AG08395 (cell line): ENCODE measurements around the gene SMPD4.
A peak's percentile ranks its signal among the peaks of the same experiment; 100 is the strongest.
"Not testable (repeated sequence)": the region's sequence is repeated elsewhere in the genome, so short reads cannot be mapped to it uniquely, and the experiment has no call there.

Experiments
- DNase-seq: peaks from one replicate; pipeline ENCODE4 v3.0.0; 2012; ENCODE audit warnings: mixed read lengths, low spot score

The SMPD4 gene

GRCh38 chr2:130181325-130181879 lies at the start of gene SMPD4:
SMPD4 (minus strand) TSS chr2:130181602; CDS start chr2:130176592, 5,010 bp downstream.
- DNase-seq, result peak; percentile 96

GRCh38 chr2:130230907-130231306 lies 49.5 kb upstream of the SMPD4 start:
- not testable (repeated sequence) for DNase-seq

GRCh38 chr2:130230376-130230775 lies 49.0 kb upstream of the SMPD4 start:
- not testable (repeated sequence) for DNase-seq

- DNase-seq, result not testable (repeated sequence)
Observed at GRCh38 chr2:130229161-130229510, 47.7 kb upstream of the SMPD4 start.

GRCh38 chr2:130228467-130229160 lies 47.2 kb upstream of the SMPD4 start:
- DNase-seq, result not testable (repeated sequence)

GRCh38 chr2:130228005-130228404 lies 46.6 kb upstream of the SMPD4 start:
- not testable (repeated sequence) for DNase-seq

GRCh38 chr2:130222523-130222922 lies 41.1 kb upstream of the SMPD4 start:
- DNase-seq, result not testable (repeated sequence)

- DNase-seq, result not testable (repeated sequence)
Observed at GRCh38 chr2:130220505-130220904, 39.1 kb upstream of the SMPD4 start.

- DNase-seq, result not testable (repeated sequence)
Observed at GRCh38 chr2:130219147-130219546, 37.7 kb upstream of the SMPD4 start.

GRCh38 chr2:130207051-130207450 lies 25.6 kb upstream of the SMPD4 start:
- not testable (repeated sequence) for DNase-seq

GRCh38 chr2:130203150-130203549 lies 21.7 kb upstream of the SMPD4 start:
- DNase-seq, result not testable (repeated sequence)

- DNase-seq, result not testable (repeated sequence)
Observed at GRCh38 chr2:130202518-130202917, 21.1 kb upstream of the SMPD4 start.

GRCh38 chr2:130198343-130198742 lies 16.9 kb upstream of the SMPD4 start, which contains the start of gene TUBA3E:
TUBA3E (minus strand) TSS chr2:130198439; CDS start chr2:130198360, 79 bp downstream.
- DNase-seq, result no peak

- DNase-seq, result not testable (repeated sequence)
Observed at GRCh38 chr2:130196052-130196451, 14.7 kb upstream of the SMPD4 start.

- DNase-seq, result not testable (repeated sequence)
Observed at GRCh38 chr2:130195089-130195635, 13.8 kb upstream of the SMPD4 start.

GRCh38 chr2:130193824-130194223 lies 12.4 kb upstream of the SMPD4 start:
- not testable (repeated sequence) for DNase-seq

- not testable (repeated sequence) for DNase-seq
Observed at GRCh38 chr2:130192451-130192850, 11.0 kb upstream of the SMPD4 start.

- not testable (repeated sequence) for DNase-seq
Observed at GRCh38 chr2:130191319-130191718, 9.9 kb upstream of the SMPD4 start.

GRCh38 chr2:130190237-130190636 lies 8.8 kb upstream of the SMPD4 start:
- DNase-seq, result no peak

GRCh38 chr2:130188958-130189357 lies 7.6 kb upstream of the SMPD4 start:
- not testable (repeated sequence) for DNase-seq

GRCh38 chr2:130187859-130188792 lies 6.7 kb upstream of the SMPD4 start:
- not testable (repeated sequence) for DNase-seq

GRCh38 chr2:130187268-130187667 lies 5.9 kb upstream of the SMPD4 start:
- DNase-seq, result no peak
